ENCODE data around the gene FEN1.

Gene FEN1

GRCh38 chr11:61826930-61827570 is 34.3 kb downstream of the FEN1 start:
- no peak for DNase-seq

- peak; percentile 58 for DNase-seq
Observed at GRCh38 chr11:61827571-61828378, 35.1 kb downstream of the FEN1 start, which contains the start of gene FADS2. Gene FADS2, plus strand, starts transcription at chr11:61828300. Its CDS starts 91 bp downstream, at chr11:61828391.

- DNase-seq, result no peak
Observed at GRCh38 chr11:61828379-61828628, 35.6 kb downstream of the FEN1 start.

GRCh38 chr11:61828629-61829407 is 36.1 kb downstream of the FEN1 start:
- DNase-seq, result peak; percentile 37

GRCh38 chr11:61829806-61830205 is 37.1 kb downstream of the FEN1 start:
- no peak for DNase-seq

- no peak for DNase-seq
Observed at GRCh38 chr11:61830237-61831105, 37.8 kb downstream of the FEN1 start.

- DNase-seq, result no peak
Observed at GRCh38 chr11:61832207-61832606, 39.5 kb downstream of the FEN1 start.

- no peak for DNase-seq
Observed at GRCh38 chr11:61832754-61833153, 40.0 kb downstream of the FEN1 start.

GRCh38 chr11:61833471-61833870 is 40.8 kb downstream of the FEN1 start:
- DNase-seq, result no peak

- DNase-seq, result no peak
Observed at GRCh38 chr11:61833926-61834277, 41.2 kb downstream of the FEN1 start.

GRCh38 chr11:61834278-61835048 is 41.8 kb downstream of the FEN1 start:
- DNase-seq, result no peak

- no peak for DNase-seq
Observed at GRCh38 chr11:61836193-61836592, 43.5 kb downstream of the FEN1 start.

GRCh38 chr11:61837411-61838005 is 44.8 kb downstream of the FEN1 start:
- no peak for DNase-seq

GRCh38 chr11:61838501-61838900 is 45.8 kb downstream of the FEN1 start:
- no peak for DNase-seq

- no peak for DNase-seq
Observed at GRCh38 chr11:61838921-61839320, 46.2 kb downstream of the FEN1 start.

GRCh38 chr11:61839742-61840141 is 47.0 kb downstream of the FEN1 start:
- no peak for DNase-seq

- no peak for DNase-seq
Observed at GRCh38 chr11:61840371-61840770, 47.7 kb downstream of the FEN1 start.

- no peak for DNase-seq
Observed at GRCh38 chr11:61841636-61842527, 49.2 kb downstream of the FEN1 start.

- no peak for DNase-seq
Observed at GRCh38 chr11:61842528-61842820, 49.8 kb downstream of the FEN1 start.

GRCh38 chr11:61844909-61845565 is 52.3 kb downstream of the FEN1 start:
- no peak for DNase-seq
